Stimulated activated CD4-positive, alpha-beta T cell treated with anti-CD3 and anti-CD28 coated beads, Interleukin-4, amount 100 ng/mL, for 4 hours (primary cell): ENCODE measurements around the gene CALHM5.

ENCODE experiments used
- DNase-seq, 2 experiments: peaks; one replicate each; pipeline ENCODE4 v3.0.0-alpha.2; 2020

Gene CALHM5

DNA sequence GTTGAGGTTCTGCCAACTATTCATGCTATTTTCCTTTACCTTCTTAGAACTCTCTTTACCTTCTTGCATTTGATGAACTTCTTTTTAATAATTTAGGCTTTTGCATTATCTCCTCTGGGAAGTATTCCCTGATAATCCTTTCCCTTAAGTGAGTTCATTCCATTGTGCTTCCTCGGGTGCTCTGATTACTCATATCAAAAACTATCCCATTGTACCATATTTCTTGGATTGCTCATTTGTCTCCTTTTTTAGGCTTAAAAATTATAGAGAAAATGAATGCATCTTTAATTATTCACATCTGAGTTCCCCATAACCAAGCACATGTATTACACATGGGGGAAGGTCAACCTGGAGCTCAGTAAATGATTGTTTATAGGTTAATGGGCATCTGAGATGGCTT is 44.6 kb downstream of the CALHM5 start:
- DNase-seq, result no peak

DNA sequence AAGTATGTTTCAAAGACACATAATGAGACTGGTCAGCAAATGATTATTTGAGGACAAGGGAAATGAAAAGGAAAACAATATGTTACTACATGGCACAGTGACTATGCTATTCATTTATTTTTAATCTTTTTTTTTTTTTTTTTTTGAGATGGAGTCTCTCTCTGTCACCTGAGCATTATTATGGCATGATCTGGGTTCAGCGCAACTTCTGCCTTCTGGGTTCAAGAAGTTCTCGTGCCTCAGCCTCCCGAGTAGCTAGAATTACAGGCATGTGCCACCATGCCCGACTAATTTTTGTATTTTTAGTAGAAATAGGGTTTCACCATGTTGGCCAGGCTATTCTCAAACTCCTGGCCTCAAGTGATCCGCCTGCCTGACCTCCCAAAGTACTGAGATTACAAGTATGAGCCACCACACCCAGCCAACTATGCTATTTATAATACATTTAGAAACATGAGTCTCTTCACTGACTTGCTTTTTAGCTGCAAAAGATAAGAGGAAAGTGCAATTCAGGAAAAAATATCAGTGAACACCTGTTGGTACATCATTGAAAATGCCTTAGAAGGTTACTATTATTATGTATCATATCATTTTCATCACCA is 45.5 kb downstream of the CALHM5 start:
- DNase-seq, result no peak

DNA sequence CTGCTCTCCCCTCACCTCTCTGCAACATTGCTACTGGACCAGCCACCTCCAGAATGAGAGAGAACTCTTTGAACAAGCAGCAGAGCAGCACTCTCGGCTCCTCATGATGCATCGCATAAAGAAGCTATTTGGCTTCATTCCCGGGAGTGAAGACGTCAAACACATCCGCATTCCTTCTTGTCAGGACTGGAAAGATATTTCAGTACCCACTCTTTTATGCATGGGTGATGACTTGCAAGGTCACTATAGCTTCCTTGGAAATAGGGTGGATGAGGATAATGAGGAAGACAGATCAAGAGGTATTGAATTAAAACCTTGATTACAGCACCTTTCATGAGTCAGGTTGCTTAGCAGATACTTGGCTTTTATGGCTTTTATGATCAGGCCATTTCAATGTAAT is 46.5 kb downstream of the CALHM5 start:
- no peak for DNase-seq

DNA sequence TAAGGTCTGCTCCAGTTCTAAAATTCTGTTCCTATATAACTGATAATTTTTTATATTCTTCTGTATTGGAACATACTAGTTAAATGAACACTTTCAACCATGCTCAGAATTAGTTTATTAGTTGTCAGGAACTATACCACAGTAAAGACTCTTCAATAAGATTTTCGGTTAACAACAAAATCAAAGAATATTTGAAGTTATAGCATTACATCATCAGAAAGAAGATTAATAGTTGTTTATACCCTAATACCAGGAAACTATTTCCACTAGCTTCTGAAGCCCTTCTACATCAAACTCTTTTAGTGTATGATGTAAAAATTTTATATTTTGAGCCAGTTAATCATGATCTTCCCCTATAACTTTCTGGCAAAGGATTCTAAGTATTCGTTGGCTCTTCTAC is 48.7 kb downstream of the CALHM5 start:
- no peak for DNase-seq

DNA sequence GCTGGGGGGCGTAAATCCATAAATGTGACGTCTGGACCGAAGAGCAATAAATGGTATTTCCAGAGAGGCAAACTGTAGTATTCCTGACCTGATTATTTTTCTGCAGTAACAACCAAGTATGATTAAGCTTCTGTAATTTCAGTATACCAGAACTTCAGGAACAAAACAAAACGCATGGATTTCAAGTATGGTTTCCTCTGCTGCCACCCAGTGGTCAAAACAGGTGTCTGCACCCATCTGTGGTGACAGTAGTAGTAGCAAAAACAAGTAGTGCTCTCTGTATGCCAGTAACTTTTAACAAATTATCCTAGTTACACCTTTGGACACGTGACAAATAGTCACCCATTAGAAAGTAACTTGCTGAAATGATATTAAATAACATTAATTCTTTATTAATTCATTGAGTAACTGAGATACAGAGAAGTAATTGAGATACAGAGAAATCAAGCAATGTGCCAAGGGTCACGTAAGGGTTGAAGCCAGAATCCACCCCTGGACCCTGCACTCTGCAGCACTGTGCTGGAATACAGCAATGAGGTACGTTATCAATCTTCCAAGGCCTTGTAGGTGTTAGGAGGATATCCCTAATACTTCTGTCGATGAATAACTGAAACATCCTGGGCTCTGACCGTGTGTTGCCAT is 50.1 kb downstream of the CALHM5 start:
- DNase-seq, result peak; percentile 46 to 54

DNA sequence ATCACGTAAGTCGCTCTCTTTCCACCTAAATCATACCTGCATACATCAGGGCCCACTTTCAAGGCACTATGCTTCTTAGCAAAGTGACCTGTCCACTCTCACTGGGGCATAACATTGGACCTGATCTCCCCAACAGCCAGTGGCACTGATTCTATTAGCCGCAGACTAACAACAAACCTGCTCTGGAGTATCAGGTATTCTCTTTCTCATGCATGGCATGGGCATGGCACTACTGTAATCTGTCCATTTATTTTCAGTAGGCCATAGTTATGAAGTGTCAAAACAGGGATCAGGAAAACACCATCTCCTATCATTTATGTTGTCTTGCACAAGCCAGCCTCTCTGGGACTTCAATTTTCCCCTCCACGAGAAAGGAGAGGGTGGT is 50.6 kb downstream of the CALHM5 start:
- DNase-seq, result no peak

DNA sequence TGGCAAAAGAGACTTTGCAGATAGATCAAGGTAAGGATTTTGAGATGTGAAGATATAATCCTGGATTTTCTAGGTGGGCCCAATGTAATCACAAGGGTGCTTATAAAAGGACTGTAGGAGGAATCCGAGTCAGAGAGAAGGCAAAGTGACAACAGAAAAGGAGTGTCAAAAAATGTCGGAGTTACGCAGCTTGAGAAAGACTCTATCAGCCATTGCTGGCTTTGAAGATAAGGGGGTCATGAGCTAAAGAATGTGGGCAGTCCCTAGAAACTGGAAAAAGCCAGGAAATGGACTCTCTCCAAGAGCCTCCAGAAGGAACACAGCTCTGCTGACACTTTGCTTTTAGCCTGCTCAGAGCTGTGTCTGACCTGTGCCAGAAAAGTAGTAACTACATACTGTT is 51.2 kb downstream of the CALHM5 start:
- DNase-seq, result no peak

DNA sequence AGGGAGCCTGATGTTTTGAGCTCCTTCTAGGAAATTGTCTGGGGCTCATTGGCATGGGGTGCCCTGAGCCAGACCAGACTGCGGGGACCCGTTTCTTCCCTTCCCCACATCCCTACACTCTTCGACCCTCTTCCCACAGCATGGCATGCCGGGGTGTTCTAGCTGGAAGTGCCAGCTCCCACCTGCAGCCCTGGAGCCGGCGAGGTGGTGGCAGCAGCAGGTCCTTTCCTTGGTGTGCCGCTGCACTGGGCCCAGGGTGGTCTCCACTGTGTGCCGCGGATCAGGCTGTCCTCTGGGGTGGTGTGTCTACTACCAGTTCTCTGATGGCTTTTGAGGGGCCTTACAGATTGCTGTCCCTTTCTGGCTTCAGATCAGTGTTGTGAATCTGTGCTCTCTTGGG is 52.4 kb downstream of the CALHM5 start:
- no peak for DNase-seq

DNA sequence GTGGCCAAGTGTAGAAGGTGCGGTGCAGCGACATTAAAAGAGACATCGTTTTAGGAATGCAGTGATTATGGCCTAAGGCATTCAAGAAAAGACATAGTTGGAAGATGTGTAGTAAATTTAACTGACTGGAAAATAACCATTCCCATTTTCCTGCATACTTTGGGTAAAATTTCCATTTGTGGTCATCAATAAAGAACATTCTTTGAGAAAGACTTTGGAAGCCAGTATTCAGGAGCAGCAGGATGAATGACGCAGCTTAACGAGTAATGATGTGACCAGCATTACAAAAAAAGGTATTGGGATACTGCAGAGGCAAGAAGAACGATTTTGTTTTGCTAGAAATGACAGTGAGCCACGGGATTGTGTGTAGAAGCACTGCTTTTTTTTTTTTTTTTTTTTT is 52.9 kb downstream of the CALHM5 start:
- no peak for DNase-seq

DNA sequence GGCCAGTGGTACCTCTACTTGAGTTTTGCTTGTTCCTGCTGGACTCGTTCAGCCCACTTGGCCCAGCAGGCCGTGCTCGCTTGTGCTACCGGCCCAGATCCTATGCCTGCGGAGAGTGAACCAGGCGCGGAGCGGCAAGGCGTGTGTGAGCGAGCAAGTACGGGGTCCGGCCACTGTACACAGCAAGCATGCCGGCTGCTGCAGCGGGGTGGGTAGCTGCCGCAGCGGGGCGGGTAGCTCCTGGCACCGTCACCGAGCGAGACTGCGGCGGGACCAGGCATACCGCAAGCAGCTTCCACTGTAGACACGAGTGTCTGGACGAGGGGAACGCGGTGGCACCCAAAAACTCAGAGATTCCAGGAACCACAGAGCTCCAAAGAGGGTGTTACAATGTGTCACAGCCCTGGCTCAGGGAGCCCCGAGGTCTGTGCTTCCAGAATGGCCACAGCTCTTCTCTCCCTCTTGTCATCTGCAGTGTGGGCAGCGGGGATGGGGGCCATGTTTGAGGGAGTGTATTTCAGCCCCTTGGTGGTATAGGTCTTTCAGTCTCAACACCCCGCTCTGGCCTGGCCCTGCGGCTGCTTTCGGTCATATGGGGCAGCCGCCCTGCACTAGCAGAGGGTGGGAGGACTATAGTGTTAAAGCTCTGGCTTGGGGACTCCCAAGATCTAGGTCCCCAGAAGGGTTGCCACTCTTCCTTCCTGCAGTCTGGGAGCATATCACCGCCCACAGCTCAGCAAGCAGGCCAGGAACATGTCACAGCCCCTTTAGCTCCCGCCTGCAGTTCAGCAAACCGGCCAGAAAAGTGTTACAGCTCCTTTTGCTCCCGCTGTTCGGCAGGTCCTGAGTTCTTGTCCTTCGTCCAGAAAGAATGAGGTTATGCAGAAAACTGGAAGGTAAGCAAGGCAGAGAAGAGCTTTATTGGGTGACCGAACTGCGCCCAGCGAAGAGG is 53.8 kb downstream of the CALHM5 start:
- peak in 1 of 2 experiments; percentile 10 for DNase-seq

DNA sequence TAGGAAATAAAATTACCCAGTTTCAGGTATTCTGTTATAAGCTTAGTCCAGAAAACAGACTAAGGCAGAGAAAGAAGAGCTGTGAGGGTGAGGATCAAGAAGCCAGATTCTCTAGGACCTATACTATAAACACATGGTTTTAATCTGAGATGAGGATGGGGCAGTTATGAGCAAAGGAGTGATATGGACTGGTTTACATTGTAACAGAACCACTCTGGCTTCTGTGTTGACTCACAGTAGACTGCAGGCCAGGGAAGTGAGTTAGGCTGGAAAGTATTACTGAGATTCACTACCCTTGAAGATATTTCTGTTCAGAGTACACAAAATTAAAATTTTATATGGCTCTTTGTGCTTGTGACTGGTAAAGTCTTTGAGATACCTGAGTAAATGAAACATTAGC is 56.7 kb downstream of the CALHM5 start:
- no peak for DNase-seq

DNA sequence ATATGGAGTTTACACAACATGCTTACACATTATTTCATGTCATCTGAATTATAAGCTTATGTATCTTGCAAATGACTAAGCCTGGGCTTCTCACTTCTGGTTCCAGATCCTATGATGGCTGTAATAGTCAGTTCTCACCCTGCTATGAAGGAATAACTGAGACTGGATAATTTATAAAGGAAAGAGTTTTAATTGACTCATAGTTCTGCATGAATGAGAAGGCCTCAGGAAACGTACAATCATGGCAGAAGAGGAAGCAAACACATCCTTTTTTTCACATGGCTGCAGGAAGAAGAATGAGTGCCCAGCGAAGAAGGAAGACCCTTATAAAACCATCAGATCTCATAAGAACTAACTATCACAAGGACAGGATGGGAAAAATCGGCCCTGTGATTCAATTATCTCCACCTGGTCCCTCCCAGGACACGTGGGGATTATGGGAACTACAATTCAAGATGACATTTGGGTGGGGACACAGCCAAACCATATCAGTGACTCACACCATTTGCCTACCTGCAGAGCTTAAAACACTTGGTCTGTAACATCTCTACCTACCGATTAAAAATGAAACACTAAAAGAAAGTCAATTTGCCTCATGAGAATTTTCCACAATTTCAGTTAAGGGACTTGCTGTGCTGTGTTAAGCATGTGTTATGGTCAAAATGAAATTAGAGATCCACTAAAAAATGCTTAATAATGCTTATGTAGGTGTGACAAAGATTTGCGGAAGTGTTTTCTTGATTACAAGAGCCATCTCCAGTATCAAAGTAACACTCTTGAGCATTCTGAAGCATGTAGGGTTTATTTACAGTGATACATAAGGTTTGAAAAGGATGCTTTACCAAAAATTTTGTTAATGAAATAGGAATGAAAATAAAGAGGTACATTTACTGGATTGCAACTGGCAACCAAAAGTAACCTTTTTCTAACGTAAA is 57.6 kb downstream of the CALHM5 start:
- DNase-seq, result no peak

DNA sequence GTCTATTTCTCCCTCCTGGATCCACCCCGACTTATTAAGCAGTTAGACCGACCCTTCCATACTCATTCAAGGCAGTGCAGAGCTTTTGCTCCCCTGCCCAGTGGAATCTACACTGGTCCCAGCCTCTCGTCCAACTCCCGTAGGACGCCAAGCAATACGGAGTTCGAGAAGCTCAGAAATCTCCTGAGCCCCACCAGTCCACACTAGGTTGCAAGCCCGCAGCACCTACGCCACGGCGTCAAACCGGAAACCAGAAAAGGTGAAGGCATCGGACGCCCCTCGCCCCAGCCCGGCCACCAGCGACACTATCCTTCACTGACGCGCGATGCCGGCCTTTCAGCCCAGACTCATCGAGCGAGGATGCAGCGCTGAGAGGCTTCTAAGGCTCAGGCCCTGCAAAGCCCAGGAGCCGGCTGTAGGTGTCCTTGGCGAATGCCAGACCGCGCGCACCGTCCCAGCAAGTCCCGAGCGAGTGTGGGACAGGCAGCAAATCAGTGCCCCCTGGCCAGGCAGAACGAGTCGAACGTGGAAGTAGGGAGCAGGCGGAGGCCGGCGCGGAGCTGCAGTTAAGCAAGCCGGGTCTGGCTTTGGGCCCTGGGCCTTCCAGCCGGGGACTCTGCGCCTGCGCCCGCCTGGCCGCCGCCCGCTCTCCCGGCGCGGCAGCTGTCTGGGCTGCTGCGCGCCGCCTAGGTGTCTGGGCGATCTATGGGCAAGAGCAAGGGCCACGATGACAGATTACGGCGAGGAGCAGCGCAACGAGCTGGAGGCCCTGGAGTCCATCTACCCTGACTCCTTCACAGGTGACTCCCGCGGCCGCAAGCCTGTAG is 59.6 kb downstream of the CALHM5 start, which contains the start of gene RWDD1:
Gene RWDD1 (plus strand): TSS at position 649 of the 827 bp plus-strand sequence. CDS start 79 bp downstream, at position 728.
- peak; percentile 96 to 98 for DNase-seq

DNA sequence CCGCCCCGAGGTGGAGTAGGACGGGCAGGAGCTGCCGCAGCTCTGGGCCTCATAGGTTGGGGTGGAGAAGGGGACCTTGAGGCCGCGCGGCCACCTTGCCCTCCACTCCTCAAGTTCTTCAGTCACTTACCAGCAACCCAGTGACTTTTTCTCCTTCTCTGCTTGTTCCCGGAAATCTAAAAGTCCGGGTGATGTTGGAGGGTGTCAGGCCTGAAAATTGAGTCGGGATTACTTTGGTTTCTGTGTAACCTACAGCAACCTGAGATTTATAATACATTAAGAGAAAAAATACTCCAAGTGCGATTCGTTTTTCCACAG is 60.2 kb downstream of the CALHM5 start:
- no peak for DNase-seq

DNA sequence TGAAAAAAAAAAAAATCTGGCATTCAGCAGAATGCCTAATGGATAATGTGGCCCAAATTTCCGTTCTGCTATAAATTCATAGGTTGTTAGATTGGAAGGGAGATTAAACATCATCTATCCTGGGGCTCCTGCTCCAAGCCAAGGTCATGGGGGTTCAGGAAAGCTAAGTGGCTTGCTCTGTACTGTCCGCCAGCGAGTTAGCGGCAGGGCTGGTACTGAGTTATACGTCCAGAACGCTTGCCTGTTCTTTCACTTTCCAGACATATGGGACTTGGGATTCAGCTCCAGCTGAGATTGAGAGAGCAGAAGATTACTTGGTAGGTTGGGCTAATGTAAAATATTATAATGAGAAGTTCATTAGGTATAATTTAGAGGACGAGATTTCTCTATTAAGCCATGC is 60.7 kb downstream of the CALHM5 start:
- no peak for DNase-seq
